Osteocyte (in vitro differentiated cells): ENCODE data around the gene ACSBG1. TPM values are rescaled to one million over a fixed set of nuclear protein-coding genes. Genes with fewer than 3 reads are reported as not detected.

Experiments
- DNase-seq: peaks from one replicate; pipeline ENCODE4 v3.0.0; 2021; ENCODE audit warnings: mixed read lengths; ENCODE audit not compliant: unreplicated experiment; ENCODE audit errors: extremely low spot score
- H3K27ac Mint-ChIP-seq: one replicate; pipeline ENCODE4 v1.8.0; 2021; ENCODE audit warnings: mild to moderate bottlenecking, mixed read lengths; ENCODE audit not compliant: unreplicated experiment
- H3K27me3 Mint-ChIP-seq: one replicate; pipeline ENCODE4 v1.8.0; 2021; ENCODE audit warnings: mixed read lengths; ENCODE audit not compliant: unreplicated experiment
- H3K36me3 Mint-ChIP-seq: one replicate; pipeline ENCODE4 v1.8.0; 2021; ENCODE audit warnings: mixed read lengths; ENCODE audit not compliant: unreplicated experiment
- H3K4me1 Mint-ChIP-seq: one replicate; pipeline ENCODE4 v1.8.0; 2021; ENCODE audit warnings: mixed read lengths; ENCODE audit not compliant: unreplicated experiment
- H3K4me3 Mint-ChIP-seq: one replicate; pipeline ENCODE4 v1.8.0; 2021; ENCODE audit warnings: mild to moderate bottlenecking, moderate library complexity, mixed read lengths; ENCODE audit not compliant: unreplicated experiment
- H3K9me3 Mint-ChIP-seq: one replicate; pipeline ENCODE4 v1.8.0; 2021; ENCODE audit warnings: mixed read lengths; ENCODE audit not compliant: unreplicated experiment
- CTCF ChIP-seq: fragments of 200-600 bp; sonication (generic); IDR thresholded peaks from 2 replicates; pipeline ENCODE4 v1.5.0; 2021; ENCODE audit warnings: antibody characterized with exemption, mild to moderate bottlenecking, moderate library complexity
- long read RNA-seq: library from polyadenylated mRNA; unstranded; transcript quantifications from one replicate; pipeline ENCODE4 v2.0.0, GENCODE V29; 2021
- total RNA-seq: library from RNA; stranded (reverse); gene quantifications from 2 replicates; pipeline ENCODE4 v1.2.1, GENCODE V29; 2021

Gene ACSBG1, protein sequence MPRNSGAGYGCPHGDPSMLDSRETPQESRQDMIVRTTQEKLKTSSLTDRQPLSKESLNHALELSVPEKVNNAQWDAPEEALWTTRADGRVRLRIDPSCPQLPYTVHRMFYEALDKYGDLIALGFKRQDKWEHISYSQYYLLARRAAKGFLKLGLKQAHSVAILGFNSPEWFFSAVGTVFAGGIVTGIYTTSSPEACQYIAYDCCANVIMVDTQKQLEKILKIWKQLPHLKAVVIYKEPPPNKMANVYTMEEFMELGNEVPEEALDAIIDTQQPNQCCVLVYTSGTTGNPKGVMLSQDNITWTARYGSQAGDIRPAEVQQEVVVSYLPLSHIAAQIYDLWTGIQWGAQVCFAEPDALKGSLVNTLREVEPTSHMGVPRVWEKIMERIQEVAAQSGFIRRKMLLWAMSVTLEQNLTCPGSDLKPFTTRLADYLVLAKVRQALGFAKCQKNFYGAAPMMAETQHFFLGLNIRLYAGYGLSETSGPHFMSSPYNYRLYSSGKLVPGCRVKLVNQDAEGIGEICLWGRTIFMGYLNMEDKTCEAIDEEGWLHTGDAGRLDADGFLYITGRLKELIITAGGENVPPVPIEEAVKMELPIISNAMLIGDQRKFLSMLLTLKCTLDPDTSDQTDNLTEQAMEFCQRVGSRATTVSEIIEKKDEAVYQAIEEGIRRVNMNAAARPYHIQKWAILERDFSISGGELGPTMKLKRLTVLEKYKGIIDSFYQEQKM
- total RNA-seq = not detected in 2 replicates
- long read RNA-seq = 0 reads

DNA sequence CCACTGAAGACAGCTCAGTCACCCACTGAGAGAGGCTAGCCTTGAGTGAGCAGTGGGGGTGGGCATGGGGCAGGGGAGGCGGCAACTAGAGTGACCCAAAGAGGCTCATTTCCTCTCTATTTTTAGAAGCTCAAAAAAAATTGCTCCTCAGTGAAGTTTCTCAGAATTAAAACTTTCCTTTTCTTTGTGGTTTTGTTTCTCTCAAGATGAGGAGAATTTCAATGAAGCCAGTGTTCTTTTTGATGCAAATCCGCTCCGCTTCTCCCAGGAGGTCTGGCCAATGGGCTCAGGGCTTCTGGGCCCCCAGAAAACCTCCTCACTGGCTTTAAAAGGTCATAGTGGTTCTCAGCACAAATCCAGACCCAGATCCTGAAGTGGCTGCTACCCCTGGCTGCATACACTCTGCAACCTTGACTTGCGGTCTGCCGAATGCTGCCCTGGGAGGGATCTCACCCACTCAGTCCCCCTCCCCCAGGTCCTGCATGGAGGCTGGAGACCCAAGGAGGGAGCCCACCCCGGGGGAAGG lies at the start of gene ACSBG1:
Gene ACSBG1 (minus strand): TSS at position 51 of the 526 bp plus-strand sequence. CDS start 64 bp downstream, outside the sequence.
- H3K27ac Mint-ChIP-seq = no peak within 1 kb of the TSS
- DNase-seq = no peak
- TF ChIP-seq CTCF = no peak
- H3K36me3 Mint-ChIP-seq = no peaks in the 10 kb centered on the region
- H3K9me3 Mint-ChIP-seq = no peaks in the 10 kb centered on the region
- H3K27me3 Mint-ChIP-seq = peaks cover 27% of the 10 kb centered on the region
- peaks cover 4% of the 10 kb centered on the region for H3K4me1 Mint-ChIP-seq
- no peak within 1 kb of the TSS for H3K4me3 Mint-ChIP-seq

DNA sequence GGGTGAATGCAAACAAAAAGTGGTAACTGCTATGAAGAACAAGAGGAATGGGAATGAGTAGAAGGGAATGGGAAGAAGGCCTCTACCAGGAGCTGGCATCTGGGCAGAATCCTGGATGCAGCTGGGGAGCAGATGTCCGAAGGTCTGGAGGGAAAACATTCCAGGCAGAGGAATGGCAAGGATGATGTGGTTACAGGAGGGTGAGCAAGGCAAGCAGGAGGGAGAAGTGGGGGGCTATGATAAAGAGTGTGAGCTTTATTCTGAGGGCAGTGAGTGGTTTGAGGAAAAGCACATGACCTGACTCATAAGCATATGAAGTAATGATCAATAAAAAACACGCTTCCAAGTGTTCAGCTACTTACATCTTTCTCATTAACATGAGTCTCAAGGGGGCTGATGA lies 48.0 kb upstream of the ACSBG1 start:
- no peaks in the 10 kb centered on the region for H3K27me3 Mint-ChIP-seq
- no peak for DNase-seq
- peaks cover 39% of the 10 kb centered on the region for H3K36me3 Mint-ChIP-seq
- H3K9me3 Mint-ChIP-seq = no peaks in the 10 kb centered on the region
- H3K27ac Mint-ChIP-seq = no peak overlapping the region
- H3K4me3 Mint-ChIP-seq = no peak overlapping the region
- H3K4me1 Mint-ChIP-seq = no peaks in the 10 kb centered on the region
- TF ChIP-seq CTCF = no peak

DNA sequence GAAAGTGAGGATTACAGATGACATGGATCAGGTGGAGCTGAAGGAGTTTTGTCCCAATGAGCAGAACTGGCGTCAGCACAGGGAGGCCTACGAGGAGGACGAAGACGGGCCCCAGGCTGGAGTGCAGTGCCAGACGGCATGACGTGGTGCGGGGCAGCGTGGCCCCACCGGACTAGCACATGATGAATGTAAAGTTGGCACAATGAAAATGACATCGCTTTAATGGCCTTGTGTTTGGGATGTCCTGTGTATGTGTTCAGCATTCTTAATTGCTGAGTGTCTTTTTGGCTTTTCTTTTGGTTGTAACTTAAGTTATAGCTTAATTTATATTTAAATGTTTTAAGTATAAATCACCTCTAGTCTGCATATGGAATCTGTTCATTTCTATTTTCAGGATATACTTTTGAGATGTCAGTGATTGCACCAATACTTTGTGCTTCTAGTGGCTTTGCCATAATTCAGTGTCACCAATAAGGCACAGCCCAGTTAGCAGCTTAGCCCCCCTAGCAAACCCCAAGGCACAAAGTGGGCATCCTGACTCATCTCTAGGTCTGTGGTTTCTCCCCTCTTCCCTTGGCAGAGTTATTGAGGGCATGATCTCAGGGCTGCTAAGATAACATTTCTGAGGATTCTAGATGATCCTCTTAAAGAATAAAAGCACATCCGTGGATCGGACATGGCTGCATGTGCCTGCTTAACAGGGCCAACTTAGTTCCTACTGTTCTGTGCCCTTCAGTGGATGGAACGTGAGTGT lies 46.1 kb upstream of the ACSBG1 start:
- Mint-ChIP-seq H3K27ac (no peak overlapping the region), H3K4me3 (no peak overlapping the region), H3K27me3 (no peaks in the 10 kb centered on the region), H3K9me3 (no peaks in the 10 kb centered on the region), H3K4me1 (peaks cover 7% of the 10 kb centered on the region), H3K36me3 (peaks cover 24% of the 10 kb centered on the region)
- DNase-seq = no peak
- no peak for TF ChIP-seq CTCF

GRCh38 chr15:78276064-78276943 lies 41.9 kb upstream of the ACSBG1 start:
- no peak for DNase-seq
- Mint-ChIP-seq H3K36me3 (peaks cover 3% of the 10 kb centered on the region), H3K27ac (no peak overlapping the region), H3K4me1 (peaks cover 12% of the 10 kb centered on the region), H3K9me3 (no peaks in the 10 kb centered on the region), H3K27me3 (peaks cover 6% of the 10 kb centered on the region), H3K4me3 (no peak overlapping the region)
- no peak for TF ChIP-seq CTCF
